Stimulated activated naive CD4-positive, alpha-beta T cell treated with Interleukin-2 at 50 U/mL for 16 hours (primary cell): Measurements from ENCODE around the gene EHD4.

Experiments
- DNase-seq: peaks from one replicate; lab custom pipeline; 2025; lab: John Stamatoyannopoulos, UW

The EHD4 gene

DNA sequence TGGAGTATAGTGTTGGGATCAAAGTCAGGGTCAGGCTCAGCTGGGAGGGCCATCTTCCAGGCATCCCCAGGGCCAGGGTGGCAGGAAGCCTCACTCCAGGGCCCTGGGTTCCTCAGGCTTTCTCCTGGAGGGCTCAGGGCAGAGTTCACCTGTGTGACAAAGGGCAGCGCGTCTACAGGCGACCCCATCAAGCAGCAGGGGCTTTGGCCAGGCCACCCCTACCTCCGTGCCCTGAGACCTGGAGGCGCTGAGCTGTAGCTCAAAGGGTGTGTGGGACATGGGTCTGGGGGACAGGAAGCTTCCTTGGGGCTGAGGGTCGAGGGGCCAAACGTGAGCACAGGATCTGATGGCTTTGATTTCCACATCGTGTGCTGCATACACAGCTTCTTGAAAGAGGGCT, 91.3 kb downstream of the EHD4 start:
- no peak for DNase-seq

DNA sequence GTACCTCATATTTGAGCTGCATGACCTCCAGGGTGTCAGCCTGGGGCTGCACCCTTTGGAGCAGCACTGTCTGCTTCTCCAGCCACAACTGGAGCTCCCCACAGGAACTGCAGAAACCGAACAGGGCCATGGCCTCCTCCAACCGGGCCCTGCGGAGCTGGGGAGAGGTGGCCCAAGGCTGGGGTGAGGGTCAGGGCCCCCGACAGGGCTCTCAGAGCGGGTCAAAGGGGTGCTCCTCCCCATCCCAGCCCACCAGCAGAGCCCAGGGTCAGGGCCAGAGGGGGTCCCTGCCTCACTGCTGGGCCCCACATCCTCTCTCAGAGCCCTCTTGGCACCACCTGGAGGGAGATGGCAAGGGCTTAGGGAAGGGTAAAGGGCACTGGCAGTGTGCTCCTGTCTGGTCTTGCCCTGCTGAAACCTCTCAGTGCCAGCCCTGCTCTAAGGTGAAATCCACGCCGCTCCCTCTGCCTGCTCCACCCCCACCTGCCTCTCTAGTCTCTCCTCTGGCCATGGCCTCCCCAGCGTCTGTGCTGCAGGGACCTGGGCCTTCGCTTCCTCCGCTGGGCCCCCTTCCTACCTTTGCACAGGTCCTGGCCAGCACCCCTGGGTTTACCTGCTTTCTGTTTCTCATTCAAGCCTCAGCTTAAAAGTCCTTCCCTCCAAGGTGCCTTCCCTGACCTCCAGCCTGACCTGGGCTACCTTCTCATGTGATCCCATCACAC, 92.0 kb downstream of the EHD4 start:
- DNase-seq = no peak

DNA sequence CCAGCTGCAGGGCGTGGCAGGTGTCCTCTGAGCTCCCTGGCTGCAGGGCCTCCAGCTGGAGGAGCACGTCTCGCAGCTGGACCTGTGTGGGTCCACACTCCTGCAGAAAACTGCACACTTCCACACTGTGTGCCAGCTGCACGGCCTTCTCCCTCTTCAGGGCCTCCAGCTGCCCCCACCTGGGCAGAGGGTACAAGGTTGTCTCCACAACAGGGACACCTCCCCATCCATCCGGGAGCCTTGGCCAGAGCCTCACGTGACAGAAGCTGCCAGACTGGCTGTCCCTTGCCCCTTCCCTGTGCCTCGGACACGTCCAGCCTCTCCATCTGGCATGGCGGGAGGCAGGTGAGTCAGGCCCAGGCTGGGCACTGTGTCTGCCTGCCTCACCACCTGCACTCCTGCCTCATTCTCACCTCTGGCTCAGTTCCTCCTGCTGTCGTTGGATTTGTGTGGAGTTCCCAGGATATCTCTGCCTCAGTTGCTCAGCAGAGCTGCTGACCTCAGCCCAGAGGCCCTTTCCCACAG, 93.0 kb downstream of the EHD4 start:
- DNase-seq = no peak

DNA sequence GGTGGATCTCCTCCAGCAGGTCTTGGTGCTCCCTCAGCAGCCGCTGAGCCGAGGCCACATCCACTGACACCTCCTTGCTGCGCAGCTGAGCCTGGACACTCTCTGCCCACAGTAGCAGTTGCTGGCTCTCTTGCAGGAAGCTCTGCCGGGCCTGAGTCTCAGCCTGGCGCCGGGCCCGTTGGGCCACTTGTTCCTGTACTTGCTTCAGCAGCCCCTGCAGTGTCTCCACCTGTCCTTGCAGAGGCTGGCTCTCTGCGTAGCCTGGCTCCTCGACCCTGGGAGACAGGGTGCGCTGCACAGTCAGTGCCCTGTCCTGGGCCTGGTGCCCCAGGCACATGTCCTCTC, 94.0 kb downstream of the EHD4 start:
- DNase-seq = no peak

DNA sequence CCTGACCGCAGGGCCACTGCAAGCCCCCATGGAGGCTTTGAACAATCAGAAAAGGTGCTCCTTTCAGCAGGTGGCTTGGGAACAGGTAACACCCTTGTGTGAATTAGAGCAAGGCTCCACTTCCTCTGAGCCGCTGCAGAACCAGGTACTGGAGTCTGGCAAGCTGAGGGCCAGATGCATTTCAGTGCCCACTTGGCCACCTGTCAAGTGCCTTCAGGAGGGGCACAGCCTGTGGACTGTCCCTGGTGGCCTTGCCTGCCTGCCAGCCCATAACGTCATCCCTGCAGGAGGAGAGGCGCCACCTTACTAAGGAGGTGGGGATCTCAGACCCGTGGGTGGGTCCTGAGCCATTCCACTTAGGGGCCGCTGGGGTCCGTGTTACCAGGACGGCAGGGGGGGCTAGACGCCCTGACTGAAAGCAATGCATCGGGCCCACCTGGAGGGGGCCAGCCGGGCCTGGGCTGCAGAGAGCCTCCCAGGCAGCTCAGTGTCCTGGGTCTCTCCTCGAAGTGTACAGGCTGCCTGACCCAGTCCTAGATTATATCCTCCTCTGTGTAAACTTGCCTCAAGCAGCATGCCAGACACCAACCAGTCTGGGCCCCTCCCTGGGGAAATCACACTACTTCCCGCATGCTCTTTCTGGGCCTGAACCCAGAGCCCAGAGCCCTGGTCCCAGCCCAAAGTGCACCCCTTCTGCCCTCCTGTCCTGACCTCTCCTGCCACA, 94.6 kb downstream of the EHD4 start:
- DNase-seq = no peak

DNA sequence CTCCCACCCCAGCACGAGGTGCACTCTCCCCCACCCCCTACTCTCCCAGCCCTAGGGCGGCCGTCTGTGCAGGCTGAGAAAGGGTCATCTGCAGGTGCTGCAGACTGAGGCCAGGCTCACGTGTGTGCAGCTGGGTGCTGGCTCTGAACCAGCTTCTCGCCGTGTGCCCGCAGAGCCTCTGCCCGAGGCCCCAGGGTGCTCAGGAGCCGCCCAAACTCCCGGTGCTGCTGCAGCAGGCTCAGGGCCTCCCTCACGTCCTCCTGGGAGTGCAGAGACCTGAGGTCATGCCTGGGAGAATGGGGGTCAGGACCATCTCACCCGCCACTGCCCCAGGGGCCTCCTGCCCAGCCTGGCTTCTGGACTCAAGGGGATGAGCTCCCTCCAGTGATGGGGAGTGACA, 95.7 kb downstream of the EHD4 start:
- no peak for DNase-seq

DNA sequence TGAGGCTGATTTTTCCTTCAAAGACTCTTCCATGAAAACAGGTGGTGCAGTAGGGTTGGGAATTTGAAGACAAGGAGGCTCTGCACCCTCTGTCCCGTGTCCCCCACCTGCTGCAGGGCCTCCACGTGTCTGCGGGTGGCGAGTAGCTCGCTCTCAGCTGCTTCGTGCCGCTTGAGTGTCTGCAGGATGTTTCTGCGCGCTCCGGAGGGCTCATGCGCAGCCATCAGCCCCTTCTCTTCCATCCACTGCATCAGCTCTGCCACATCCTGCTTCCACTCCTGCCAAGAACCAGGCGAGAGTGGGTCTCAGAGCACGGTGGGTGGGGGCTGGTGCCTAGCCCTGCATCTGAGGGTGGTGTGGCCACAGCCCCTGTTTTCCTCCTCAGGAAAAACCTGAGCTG, 96.3 kb downstream of the EHD4 start:
- DNase-seq = no peak

DNA sequence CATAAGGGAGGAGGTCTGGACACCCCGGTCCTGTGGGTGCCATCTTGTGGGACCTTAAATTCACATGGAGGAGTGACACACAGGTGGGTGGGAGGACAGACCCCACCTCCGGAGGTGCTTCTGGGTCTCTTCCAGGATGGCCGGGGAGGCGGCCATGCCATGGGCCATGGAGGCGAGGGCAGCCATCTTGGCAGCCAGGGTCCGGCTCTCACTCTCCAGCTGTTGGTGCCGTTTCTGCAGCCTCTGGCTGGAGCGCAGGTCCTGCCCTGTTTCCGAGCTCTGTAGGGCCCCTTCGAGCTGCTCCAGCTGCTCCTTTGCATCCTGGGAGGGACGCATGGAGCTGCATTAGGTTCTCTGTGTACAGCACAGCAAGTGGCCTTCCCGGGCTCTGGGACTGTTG, 97.6 kb downstream of the EHD4 start:
- no peak for DNase-seq

DNA sequence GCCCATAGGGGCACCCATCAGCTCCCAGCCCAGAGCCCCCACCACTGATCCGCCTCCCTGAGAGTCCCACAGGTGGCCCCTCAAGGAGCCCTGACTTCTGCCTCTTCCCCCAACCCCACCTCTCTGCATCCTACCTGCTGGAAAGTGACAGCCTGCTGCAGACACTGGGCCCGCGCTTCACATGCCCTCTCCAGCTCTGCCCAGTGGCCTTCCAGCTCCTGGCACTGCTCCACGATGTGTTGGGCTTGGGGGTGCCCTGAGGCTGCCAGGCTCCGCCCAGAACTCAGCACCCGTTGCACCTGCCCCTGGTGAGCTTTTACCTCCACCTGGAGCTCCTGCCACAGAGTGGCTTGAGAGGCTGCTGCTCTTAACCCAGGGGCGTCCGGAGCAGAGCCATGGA, 98.6 kb downstream of the EHD4 start:
- no peak for DNase-seq

DNA sequence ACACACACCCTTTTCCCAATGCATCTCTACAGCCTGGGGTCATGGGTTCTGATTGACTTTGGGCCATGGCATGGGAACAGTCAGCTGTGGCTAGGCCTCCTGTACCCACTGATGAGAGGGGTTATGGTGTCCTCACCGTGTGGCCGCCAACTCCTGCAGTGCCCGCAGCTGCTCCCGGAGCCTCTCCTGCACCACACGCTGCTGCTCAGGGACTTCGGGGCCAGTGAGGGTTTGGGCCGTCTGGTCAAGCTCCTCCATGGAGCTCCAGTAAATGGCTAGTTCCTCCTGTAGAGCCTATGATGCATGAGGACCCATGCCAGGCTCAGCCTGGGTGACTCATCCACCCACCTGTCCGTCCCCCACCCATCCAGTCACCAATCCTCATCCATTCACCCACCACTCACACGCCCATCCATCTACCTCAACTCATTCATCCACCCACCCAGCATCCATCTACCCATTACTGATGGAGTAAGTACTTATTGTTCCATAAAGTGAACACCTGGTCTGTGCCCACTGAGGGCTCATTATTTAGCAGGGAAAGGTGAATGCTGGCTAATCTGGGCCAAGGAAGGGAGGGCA, 100.1 kb downstream of the EHD4 start:
- no peak for DNase-seq

DNA sequence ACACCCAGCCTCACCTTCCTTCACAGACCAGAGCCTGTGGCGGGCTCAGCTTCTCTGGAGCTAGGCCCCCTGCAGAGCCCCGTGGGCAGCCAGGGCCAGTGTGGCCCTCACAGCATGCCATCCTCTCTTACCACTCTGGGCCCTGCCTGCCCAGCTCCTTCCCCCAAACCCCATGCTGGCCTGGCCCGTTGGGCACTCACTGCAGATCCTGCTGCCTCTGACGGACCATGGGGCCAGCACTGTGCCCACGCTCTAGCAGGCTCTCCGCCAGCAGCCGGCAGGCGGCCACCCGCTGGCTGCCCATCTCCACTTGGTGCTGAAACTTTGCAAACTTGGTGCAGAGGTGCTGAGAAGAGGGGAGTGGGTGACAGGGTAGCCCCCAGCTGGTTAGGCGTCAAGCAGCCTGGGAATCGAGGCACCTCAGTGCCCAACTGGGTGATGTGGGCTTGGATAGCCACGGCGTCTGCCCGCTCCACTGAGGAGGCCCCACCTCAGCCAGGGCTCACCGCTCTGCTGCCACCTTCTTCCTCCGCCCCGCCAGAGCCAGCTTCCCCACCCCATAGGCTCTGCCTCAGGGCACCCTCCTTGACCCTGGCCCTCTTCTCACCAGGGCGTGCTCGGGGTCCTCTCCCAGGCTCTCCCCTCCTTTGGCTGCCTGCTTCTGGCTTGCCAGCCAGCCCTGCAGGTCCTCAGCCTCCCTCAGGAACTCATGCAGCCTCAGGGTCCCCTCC, 101.0 kb downstream of the EHD4 start:
- DNase-seq = no peak

DNA sequence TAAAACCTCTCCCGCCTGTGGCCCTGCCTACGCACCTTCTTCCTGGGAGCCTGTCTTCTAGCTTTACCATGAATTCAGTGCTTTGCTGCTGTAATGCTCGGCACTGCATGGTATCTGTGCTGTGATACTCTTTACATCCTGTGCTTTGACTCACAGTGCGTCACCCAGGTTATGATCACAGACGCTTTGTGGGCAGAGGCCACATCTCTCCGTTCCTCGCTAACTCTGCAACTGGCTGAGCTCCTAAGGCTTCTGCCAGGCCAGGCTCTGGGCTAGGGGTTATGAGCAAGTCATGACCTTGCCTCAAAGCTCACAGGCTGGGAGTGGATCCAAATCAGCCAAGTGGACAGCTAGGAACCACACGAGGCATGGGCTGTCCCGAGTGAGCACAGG, 101.7 kb downstream of the EHD4 start:
- peak; percentile 47 for DNase-seq

DNA sequence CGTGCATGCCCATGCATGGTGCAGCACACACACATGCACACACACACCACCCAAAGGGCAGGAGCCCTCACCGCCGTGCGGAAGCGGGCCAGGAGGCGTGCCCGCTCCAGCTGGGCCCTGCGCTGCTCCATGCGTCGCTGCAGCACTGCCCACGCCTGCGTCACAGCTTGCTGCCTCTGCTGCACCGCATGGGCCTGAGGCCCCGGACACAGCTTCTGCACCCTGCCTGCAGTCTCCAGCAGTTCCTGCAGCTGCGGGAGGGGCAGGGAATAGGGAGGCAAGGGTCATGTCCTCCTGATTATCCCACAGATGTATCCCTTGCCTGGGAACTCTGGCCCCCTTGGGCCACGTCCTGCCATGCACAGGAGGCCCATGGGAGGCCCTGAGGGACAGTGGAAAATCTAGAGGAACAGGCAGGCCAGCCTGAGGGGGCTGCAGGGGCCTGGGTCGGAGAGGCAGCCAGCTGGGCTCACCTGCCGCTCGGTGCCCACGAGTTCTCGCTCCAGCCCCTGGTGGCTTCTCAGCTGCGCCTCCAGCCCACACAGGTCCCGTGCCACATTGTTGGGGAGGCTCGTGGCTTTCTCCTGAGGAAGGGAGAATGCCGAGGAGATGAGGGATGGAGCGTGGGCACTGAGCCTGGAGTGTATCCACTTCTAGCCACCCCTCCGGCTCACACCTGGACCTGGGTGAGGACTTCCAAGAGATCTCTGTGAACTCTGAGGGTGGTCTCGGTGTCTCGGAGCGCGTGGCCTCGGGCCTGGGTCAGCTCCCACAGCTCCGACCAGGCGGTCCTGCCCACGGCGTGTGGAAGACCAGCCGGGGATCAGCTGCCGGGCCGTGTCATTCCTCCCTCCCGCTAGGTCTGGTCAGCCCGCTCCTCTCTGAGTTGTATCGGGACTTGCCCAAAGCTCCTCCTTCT, 102.3 kb downstream of the EHD4 start:
- DNase-seq = no peak

DNA sequence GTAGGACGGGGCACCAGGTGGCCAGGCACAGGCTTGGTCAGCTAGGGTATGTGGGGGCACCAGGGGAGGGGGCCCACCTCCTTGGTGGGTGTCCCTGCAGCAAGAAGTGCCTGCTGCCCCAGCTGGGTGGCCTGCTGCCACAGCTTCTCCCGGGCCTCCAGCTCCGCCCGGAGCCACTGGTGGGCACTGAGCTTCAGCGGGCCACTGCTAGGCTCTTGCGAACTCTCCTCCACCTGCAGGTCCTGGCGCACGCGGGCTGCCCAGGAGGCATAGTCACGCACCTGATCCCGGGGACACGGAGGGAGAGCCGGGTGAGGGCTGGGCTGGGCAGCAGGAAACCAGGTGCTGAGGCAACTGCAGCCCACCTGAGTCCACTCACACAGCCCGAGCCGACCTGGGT, 104.0 kb downstream of the EHD4 start:
- DNase-seq = no peak

DNA sequence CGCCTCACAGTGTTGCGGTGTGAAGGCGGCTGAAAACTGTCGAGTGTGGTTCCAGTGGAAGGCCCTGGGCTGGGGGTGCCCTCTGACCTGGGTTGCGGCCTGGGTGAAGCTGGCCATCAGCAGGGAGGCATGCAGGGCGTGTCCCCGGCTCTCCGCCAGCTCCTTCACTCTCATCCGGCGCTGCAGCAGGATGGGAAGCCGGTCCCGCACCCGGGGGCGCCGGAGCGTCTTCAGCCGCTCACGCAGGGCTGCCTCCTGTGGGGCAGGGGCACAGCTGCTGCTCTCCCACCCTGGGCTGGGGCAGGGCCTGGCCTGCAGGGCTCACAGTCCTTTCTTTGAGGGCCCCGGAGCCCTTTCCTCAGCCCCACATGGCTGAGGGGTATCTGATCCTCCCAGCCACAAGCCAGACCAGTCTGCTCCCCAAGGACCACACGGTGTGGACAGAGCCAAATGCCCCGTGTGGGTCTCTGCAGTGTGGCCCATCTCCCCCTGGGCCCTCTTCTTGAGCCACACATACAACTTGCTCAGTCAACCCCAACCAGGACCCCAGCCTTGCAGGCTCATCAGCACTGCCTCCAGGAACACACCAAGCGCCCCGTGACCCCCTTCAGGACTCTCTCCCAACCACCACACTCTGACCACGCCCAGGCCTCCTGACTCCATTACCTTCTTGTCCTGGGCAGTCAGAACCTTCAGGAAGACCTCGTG, 105.3 kb downstream of the EHD4 start:
- DNase-seq = no peak

DNA sequence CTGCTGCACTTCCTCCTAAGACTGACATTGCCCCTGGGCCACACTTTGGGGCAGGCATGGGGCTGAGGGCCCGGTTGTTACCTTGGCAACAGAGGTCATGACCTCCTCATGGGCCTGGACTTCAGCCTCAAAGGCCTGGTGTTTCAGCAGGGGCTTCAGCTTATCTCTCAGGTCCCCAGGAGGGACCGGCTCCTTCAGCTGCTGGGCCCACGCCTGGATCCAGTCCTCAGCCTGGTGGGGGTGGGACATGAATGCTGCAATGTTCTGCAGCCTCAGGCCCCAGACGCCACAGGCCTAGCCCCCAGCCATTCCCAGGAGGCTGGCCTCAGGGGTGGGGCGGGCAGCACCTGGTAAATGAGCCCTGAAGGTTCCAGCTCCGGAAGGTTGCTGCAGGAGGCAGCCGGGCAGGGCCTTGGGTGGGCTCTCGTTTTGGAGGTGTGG, 106.1 kb downstream of the EHD4 start:
- no peak for DNase-seq

DNA sequence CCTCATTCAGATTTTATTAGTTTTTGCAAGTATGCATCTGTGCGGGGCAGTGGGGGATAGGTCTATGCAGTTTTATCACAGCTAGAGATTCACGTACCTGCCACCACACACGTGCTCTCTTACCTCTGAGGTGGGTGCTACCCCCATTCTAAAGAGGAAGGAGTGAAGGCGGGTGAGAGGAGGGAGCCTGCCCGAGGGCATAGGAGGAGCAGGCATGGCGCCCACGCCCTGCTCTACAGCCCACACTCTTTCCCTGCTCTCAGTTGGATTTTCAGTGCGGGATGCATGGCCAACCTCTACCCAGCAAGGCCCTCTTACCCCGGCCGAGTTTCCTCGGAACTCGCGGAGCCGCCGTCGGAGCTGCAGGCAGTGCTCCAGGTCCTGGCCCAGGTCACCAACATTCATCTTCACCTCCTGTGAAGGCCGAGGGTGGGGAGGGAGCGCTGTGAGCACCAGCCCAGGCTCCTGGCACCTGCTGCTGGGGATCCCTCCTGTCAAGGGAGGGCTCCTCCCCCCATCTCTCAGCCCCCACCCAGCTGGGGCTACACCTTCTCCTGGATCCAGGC, 106.8 kb downstream of the EHD4 start:
- DNase-seq = no peak

DNA sequence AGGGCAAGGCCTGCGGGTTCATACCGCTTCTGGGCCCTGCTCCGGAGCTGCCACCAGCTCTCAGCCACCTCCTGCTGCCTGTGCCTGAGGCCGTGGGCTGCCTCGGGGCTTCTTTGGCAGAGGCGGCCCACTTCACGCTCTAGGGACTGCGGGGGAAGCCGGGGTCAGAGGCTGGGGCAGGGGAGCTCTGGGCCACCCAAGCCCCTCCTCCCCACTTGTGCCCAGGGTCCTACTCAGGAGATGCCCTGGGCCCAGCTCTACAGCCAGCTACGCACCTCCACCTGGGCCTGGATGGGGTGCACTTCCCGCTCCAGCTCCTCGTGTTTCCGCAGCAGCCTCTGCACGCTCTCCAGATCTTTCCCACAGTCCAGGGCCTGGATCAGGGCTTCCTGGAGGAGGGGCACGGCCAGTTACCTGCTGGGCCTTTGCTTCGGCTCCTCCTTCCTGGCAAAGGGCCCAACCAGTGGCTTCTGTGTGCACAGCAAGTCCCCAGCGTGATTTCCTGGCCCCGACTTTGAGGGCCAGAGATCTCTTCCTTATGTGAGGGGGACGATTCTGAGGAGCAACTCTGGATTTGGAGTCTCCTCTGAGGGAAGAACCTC, 109.7 kb downstream of the EHD4 start:
- no peak for DNase-seq

DNA sequence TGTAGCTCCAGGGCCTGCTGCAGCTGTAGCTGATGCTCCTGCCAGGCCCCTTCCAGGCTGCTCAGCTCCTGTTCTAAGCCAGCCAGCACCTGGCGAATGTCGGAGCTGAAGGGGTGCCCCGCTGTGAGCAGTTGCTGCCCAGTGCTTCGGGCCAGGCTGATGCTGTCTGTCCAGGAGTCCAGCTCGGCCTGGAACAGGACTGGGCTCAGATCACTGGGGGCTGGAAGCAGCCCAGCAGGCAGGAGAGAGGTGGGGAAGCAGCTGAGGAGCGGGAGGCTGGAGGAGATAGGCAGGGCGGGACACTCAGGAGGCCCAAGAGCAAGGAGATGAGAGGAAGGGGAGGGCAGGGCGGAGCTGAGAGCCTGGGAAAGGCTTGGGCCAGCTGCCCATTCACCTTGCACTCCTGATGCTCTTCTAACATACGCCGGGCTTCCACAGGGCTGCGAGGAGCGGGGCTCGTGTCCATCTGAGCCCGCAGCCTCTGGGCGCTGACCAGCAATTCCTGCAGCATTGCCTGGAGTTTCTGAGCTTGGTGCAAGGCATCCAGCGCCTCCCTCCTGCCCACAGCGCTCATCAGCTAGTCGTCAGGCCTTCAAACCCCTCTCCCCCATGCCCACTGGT, 110.5 kb downstream of the EHD4 start:
- DNase-seq = no peak
